GM21526 (cell line): ENCODE measurements around the gene MYBPC3.
"Not testable (repeated sequence)": the region's sequence is repeated elsewhere in the genome, so short reads cannot be mapped to it uniquely, and the experiment has no call there.

ENCODE experiments used
- ATAC-seq: cut with Tn5 transposase; IDR thresholded peaks from one replicate; pipeline ENCODE4 v1.9.1; 2021; ENCODE audit warnings: moderate library complexity; ENCODE audit not compliant: unreplicated experiment, low FRiP score

MYBPC3 gene

GRCh38 chr11:47340980-47341775, 11.3 kb downstream of the MYBPC3 start:
- no peak for ATAC-seq

DNA sequence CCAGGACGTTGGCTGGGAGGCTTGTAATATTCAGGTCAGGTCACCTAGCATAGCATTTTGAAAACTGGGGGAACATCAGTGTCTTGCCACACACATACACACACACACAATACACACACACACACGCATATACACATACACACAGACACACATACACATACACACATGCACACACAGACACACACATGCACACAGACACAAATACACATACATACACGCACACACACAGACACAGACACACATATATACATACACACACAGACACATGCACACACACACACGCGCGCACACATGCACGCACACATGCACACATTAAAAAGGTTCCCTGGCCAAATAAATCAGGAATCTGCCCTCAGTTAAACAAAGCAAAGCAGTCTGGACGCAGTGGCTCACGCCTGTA, 12.5 kb downstream of the MYBPC3 start:
- ATAC-seq: no peak

GRCh38 chr11:47338396-47339241, 13.9 kb downstream of the MYBPC3 start:
- ATAC-seq: no peak

DNA sequence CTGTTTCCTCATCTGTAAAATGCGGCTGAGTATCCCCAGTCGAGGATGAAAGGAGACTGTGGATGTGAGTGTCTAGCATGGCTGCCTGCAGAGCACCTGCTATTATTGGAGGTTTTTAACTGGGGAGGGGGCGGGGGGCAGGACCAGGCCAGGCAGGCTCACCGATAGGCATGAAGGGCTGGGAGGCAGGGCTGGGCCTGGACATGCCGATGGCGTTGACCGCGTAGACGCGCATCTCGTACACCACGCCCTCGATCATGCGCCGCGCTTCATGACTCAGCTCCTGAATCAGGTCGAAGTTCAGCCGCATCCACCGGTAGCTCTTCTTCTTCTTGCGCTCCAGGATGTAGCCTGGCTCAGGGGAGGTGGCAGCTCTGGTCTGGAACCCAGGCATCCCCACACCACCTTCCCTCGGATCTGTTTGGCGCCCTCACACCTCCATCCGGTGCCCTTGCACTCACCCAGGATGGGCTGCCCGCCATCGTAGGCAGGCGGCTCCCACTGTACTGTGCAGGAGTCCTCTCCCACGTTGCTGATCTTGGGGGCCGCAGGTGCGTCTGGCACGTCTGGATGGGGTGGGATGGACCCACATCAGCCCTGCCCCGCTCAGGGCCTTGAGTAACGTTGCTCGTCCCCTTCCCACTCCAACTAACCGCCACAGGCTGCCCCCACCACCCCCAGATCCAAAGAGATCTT, 15.1 kb downstream of the MYBPC3 start:
- no peak for ATAC-seq

DNA sequence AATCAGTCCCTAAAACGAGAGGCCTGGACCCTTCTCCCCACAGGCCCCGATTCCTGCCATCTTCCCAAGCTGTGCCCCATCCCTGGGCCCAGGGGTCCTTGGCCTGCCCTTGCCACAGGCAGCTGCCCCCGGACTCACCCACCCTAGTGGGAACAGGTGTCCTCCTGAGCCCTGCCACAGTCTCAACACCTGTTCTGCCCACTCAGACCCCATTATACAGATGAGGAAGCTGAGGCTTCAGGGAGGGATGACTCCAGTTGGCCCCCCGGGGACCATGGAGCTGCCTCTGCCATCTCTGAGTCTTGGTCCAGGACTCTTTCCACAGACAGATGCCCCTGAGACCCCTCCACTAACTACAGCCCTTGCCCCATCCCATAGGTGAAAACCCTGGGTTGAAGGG, 15.9 kb downstream of the MYBPC3 start:
- no peak for ATAC-seq

- no peak for ATAC-seq
These were observed 16.8 kb downstream of the MYBPC3 start for GRCh38 chr11:47335733-47336132.

DNA sequence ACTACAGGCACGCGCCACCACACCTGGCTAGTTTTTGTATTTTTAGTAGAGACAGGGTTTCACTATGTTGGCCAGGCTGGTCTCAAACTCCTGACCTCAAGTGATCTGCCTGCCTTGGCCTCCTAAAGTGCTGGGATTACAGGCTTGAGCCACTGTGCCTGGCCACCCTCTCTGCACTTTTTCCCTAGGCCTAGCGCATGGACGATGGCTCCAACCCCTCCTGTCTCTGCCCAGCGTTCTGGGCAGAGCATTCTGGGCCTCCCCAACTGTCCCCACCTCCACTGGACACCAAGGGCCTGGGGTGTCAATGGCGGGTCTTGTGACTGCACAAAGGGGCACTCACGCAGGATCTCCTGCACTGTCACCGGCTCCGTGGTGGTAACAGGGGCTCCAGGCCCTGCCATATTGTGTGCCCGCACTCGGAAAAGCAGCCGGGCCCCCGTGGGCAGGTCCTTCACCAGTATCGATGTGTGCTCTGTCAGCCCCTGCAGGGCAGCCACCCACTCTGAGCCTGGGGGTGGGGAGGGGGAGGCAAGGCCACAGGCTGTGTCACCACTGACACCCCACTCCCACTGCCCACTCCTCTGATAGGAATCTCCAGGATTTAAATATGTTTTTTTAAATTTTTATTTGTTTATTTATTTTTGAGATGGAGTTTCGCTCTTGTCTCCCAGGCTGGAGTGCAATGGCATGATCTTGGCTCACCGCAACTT, 17.6 kb downstream of the MYBPC3 start:
- ATAC-seq: not testable (repeated sequence)

GRCh38 chr11:47333886-47334443, 18.5 kb downstream of the MYBPC3 start:
- no peak for ATAC-seq

- no peak for ATAC-seq
These were observed 19.0 kb downstream of the MYBPC3 start for GRCh38 chr11:47333526-47333845.

DNA sequence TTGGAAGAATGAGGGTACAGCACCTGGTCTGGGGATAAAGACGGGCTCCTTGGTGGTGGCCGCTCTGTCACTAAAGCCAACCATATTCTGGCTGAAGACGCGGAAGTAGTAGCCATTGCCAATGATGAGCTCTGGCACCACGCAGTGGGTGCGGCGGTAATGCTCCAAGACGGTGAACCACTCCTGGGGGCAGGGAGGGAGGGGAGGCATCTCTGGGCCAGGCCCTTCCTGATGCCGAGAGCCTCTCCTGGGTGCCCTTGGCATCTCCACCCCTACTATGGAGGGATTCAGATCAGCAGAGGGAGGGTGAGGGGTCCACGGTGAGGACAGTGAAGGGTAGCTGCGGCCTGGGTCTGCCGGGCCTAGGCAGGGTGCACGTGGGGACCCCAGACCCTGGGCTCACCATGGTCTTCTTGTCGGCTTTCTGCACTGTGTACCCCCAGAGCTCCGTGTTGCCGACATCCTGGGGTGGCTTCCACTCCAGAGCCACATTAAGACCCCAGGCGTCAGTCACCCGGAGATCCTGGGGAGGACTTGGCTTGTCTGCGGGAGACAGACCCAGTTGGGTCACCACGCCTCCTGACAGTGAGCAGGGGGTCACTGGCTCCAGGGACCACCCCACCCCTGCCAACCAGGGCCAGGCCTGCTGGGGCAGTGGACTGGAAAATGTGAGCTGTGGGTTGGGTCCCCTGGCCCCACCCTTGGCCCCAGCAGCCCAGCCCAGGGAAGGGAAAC, 19.5 kb downstream of the MYBPC3 start:
- no peak for ATAC-seq

DNA sequence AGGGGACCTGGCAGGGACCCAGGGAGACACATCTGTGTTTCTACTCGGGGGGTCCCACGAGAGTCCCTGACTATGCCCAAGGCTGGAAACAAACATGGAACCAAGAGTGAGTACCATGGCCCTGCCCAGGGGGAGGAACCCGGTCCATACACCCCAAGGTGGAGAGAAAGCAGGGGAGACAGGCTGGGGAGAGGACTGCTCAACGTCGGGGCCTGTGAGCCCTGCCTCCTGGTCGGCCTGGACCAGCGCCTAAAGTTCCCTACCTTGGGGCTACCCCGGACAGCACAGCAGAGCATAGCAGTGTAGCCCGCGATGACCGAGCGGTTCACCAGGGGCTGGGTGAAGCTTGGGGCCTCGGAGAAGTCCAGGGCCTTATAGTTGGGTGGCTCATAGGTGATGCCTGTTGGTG, 20.2 kb downstream of the MYBPC3 start:
- ATAC-seq: no peak

- ATAC-seq: no peak
These were observed 20.8 kb downstream of the MYBPC3 start for GRCh38 chr11:47331454-47332302.

- ATAC-seq: no peak
These were observed 22.2 kb downstream of the MYBPC3 start for GRCh38 chr11:47329987-47330931.

- no peak for ATAC-seq
These were observed 23.0 kb downstream of the MYBPC3 start for GRCh38 chr11:47329431-47329986.

GRCh38 chr11:47328449-47329390, 23.8 kb downstream of the MYBPC3 start:
- no peak for ATAC-seq

GRCh38 chr11:47327949-47328348, 24.6 kb downstream of the MYBPC3 start:
- no peak for ATAC-seq
